WTC11 (cell line): ENCODE measurements around the gene CDH20. TPM values are rescaled to one million over a fixed set of nuclear protein-coding genes. Genes with fewer than 3 reads are reported as not detected.

Experiments used
- ATAC-seq: fragments of 200-7000 bp; cut with Tn5 transposase; 2 replicates; pipeline ENCODE4 v1.10.0; 2021; ENCODE audit warnings: mild to moderate bottlenecking, moderate library complexity
- CTCF ChIA-PET: fragments of 300-600 bp; sonication (Branson Sonifier 250); formaldehyde crosslinking; loops from one replicate; lab custom pipeline; 2021; ENCODE audit warnings: antibody characterized with exemption; lab: Charles Lee
- POLR2A ChIA-PET: fragments of 350-600 bp; sonication (Branson Sonifier 250); formaldehyde crosslinking; loops from one replicate; lab custom pipeline; 2021; ENCODE audit warnings: antibody characterized with exemption; lab: Charles Lee
- DNase-seq: peaks from one replicate; pipeline ENCODE4 v3.0.0; 2021; ENCODE audit warnings: low spot score
- H3K27ac Mint-ChIP-seq: 2 replicates; pipeline ENCODE4 v1.8.0; 2021; ENCODE audit warnings: mixed read lengths
- H3K27me3 Mint-ChIP-seq: 2 replicates; pipeline ENCODE4 v1.8.0; 2021; ENCODE audit warnings: low read depth, mild to moderate bottlenecking, moderate library complexity, mixed read lengths
- H3K36me3 Mint-ChIP-seq: 2 replicates; pipeline ENCODE4 v1.8.0; 2021; ENCODE audit warnings: mixed read lengths
- H3K4me1 Mint-ChIP-seq: 2 replicates; pipeline ENCODE4 v1.8.0; 2022; ENCODE audit warnings: mixed read lengths
- H3K4me3 Mint-ChIP-seq: 2 replicates; pipeline ENCODE4 v1.8.0; 2021; ENCODE audit warnings: mild to moderate bottlenecking, moderate library complexity, mixed read lengths
- H3K9me3 Mint-ChIP-seq: 2 replicates; pipeline ENCODE4 v1.8.0; 2021; ENCODE audit warnings: mixed read lengths
- E2F1 ChIP-seq: sonication (generic); formaldehyde crosslinking; IDR thresholded peaks from 2 replicates; pipeline ENCODE4 v1.8.0; 2022; ENCODE audit warnings: mild to moderate bottlenecking, missing genetic modification reagents
- FOXJ3 ChIP-seq: sonication (generic); formaldehyde crosslinking; IDR thresholded peaks from 2 replicates; pipeline ENCODE4 v1.9.0; 2021; ENCODE audit warnings: missing genetic modification reagents, mild to moderate bottlenecking, borderline replicate concordance
- GTF2I ChIP-seq: fragments of 250-450 bp; sonication (Bioruptor Pico); conservative IDR thresholded peaks from 2 replicates; pipeline ENCODE4 v1.4.0; 2021; ENCODE audit warnings: mild to moderate bottlenecking
- MAX ChIP-seq: sonication (generic); formaldehyde crosslinking; IDR thresholded peaks from 2 replicates; pipeline ENCODE4 v1.8.0; 2022; ENCODE audit warnings: mild to moderate bottlenecking, missing genetic modification reagents
- MXD4 ChIP-seq: fragments of 250-450 bp; sonication (Bioruptor Pico); IDR thresholded peaks from 2 replicates; pipeline ENCODE4 v1.8.0; 2021; ENCODE audit warnings: mild to moderate bottlenecking, moderate library complexity, borderline replicate concordance
- NFYB ChIP-seq: sonication (generic); formaldehyde crosslinking; conservative IDR thresholded peaks from 2 replicates; pipeline ENCODE4 v1.8.0; 2022; ENCODE audit warnings: low read depth, missing genetic modification reagents
- SP1 ChIP-seq: sonication (generic); formaldehyde crosslinking; conservative IDR thresholded peaks from 2 replicates; pipeline ENCODE4 v1.8.1; 2022; ENCODE audit warnings: missing genetic modification reagents
- TEAD1 ChIP-seq: sonication (generic); formaldehyde crosslinking; IDR thresholded peaks from 2 replicates; pipeline ENCODE4 v1.8.0; 2022; ENCODE audit warnings: mild to moderate bottlenecking, missing genetic modification reagents
- ZNF232 ChIP-seq: sonication (generic); formaldehyde crosslinking; IDR thresholded peaks from 2 replicates; pipeline ENCODE4 v1.8.0; 2022; ENCODE audit warnings: mild to moderate bottlenecking, missing genetic modification reagents
- ZNF671 ChIP-seq: fragments of 250-450 bp; sonication (Bioruptor Pico); IDR thresholded peaks from 2 replicates; pipeline ENCODE4 v1.8.0; 2021; ENCODE audit warnings: mild to moderate bottlenecking
- ZSCAN18 ChIP-seq: fragments of 250-450 bp; sonication (Bioruptor Pico); IDR thresholded peaks from 2 replicates; pipeline ENCODE4 v2.1.2; 2022; ENCODE audit warnings: mild to moderate bottlenecking, moderate library complexity
- total RNA-seq: library from RNA; stranded (reverse); gene quantifications from 3 replicates; pipeline ENCODE4 v1.2.3, GENCODE V29; 2021
- TF ChIP-seq, protein P1 (sequence below): sonication (generic); formaldehyde crosslinking; IDR thresholded peaks from 2 replicates; pipeline ENCODE4 v1.8.0; 2023; ENCODE audit warnings: mild to moderate bottlenecking, missing genetic modification reagents
- TF ChIP-seq, protein P2 (sequence below): sonication (generic); formaldehyde crosslinking; IDR thresholded peaks from 2 replicates; pipeline ENCODE4 v1.8.1; 2022; ENCODE audit warnings: mild to moderate bottlenecking, missing genetic modification reagents, moderate library complexity, borderline replicate concordance

The CDH20 gene
- total RNA-seq, 1 experiment from 2014 or later, result 0.39 TPM

DNA sequence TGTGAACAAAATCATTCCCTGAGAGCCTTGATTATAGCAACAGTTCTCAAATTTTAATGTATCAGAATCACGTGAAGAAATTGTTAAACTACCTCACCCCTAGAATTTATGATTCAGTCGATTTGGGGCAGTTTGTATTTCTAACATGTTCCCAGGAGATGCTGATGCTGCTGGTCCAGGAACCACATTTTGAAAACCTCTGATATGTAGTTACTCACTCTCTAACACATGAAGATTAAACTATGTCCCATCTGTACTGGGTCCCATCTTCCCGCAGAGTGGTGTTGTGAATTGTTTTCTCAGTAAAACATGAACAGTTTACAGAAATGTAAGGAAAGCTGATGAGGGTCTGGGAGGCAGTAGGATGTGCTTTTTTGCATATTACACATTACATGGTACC is 223.1 kb downstream of the CDH20 start (continued):
- TF ChIP-seq, protein P1, sequence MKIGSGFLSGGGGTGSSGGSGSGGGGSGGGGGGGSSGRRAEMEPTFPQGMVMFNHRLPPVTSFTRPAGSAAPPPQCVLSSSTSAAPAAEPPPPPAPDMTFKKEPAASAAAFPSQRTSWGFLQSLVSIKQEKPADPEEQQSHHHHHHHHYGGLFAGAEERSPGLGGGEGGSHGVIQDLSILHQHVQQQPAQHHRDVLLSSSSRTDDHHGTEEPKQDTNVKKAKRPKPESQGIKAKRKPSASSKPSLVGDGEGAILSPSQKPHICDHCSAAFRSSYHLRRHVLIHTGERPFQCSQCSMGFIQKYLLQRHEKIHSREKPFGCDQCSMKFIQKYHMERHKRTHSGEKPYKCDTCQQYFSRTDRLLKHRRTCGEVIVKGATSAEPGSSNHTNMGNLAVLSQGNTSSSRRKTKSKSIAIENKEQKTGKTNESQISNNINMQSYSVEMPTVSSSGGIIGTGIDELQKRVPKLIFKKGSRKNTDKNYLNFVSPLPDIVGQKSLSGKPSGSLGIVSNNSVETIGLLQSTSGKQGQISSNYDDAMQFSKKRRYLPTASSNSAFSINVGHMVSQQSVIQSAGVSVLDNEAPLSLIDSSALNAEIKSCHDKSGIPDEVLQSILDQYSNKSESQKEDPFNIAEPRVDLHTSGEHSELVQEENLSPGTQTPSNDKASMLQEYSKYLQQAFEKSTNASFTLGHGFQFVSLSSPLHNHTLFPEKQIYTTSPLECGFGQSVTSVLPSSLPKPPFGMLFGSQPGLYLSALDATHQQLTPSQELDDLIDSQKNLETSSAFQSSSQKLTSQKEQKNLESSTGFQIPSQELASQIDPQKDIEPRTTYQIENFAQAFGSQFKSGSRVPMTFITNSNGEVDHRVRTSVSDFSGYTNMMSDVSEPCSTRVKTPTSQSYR (CRISPR knock-in tag), result no peak
- TF ChIP-seq, all 79 proteins: peak for 0

DNA sequence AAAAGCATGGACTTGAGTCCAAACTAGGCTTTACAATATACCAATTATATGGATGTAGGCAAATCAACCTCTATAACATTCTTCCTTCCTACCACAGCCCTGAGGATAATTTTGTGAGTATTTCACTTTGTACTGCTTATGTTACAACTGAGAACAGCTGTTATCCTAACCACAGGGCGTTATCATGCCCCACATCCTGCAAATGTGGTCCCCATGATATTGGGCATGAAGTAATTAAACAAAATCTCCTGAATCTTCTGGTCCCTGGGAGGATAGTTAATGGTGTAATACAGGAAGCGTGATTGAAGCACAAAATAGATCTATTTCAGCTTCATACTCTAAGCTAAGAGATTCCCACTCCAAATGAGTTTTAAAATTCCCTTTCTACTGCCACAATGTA is 223.6 kb downstream of the CDH20 start:
- Mint-ChIP-seq H3K27me3 (no peaks in the 10 kb centered on the region; the same call in 1 of the 2 replicates), H3K9me3 (peaks cover 24% of the 10 kb centered on the region), H3K36me3 (no peaks in the 10 kb centered on the region), H3K27ac (no peak overlapping the region), H3K4me3 (no peak overlapping the region)
- ChIA-PET POLR2A (no interaction called here), CTCF (no interaction called here)
- no peak for ATAC-seq
- no peak for DNase-seq
- TF ChIP-seq FOXJ3 (CRISPR knock-in tag) (no peak), SP1 (CRISPR knock-in tag) (no peak), TEAD1 (no peak), ZNF232 (CRISPR knock-in tag) (no peak)
- TF ChIP-seq, all 79 proteins: peak for 0
- H3K4me1 Mint-ChIP-seq, result 0 out of 2 replicates have a peak, but pooled peaks cover 3% of the 10 kb centered on the region

GRCh38 chr18:61569176-61569892 is 236.1 kb downstream of the CDH20 start:
- Mint-ChIP-seq H3K9me3 (peaks cover 31% of the 10 kb centered on the region), H3K36me3 (peaks cover 5% of the 10 kb centered on the region; the same call in 1 of the 2 replicates), H3K4me3 (no peak overlapping the region), H3K27ac (peak overlapping the region; percentile 56; the same call in 1 of the 2 replicates), H3K4me1 (peaks cover 3% of the 10 kb centered on the region)
- ATAC-seq (peak; percentile 69), DNase-seq (no peak)
- POLR2A ChIA-PET, result no interaction called here
- TF ChIP-seq MAX (0 out of 2 replicates have a peak, but pooled peaks have one; percentile 55), GTF2I (CRISPR knock-in tag) (no peak)
- TF ChIP-seq, all 79 proteins: peak for 1
- CTCF ChIA-PET, result interaction anchor here (2.3 kb wide), 1 partner anchor 13 kb away, joined by 7 read pairs; no protein-coding TSS in a partner anchor
- no peaks in the 10 kb centered on the region for H3K27me3 Mint-ChIP-seq

GRCh38 chr18:61570070-61570469 is 236.8 kb downstream of the CDH20 start:
- Mint-ChIP-seq H3K27ac (no peak overlapping the region), H3K4me1 (peaks cover 3% of the 10 kb centered on the region)
- no peak for DNase-seq
- TF ChIP-seq E2F1 (CRISPR knock-in tag) (no peak), FOXJ3 (CRISPR knock-in tag) (no peak), NFYB (CRISPR knock-in tag) (no peak), ZNF671 (CRISPR knock-in tag) (no peak), ZSCAN18 (CRISPR knock-in tag) (no peak), MXD4 (CRISPR knock-in tag) (no peak)
- TF ChIP-seq, protein P2, sequence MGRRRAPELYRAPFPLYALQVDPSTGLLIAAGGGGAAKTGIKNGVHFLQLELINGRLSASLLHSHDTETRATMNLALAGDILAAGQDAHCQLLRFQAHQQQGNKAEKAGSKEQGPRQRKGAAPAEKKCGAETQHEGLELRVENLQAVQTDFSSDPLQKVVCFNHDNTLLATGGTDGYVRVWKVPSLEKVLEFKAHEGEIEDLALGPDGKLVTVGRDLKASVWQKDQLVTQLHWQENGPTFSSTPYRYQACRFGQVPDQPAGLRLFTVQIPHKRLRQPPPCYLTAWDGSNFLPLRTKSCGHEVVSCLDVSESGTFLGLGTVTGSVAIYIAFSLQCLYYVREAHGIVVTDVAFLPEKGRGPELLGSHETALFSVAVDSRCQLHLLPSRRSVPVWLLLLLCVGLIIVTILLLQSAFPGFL (CRISPR knock-in tag), result no peak
- TF ChIP-seq, all 79 proteins: peak for 0
- ATAC-seq, result no peak
- ChIA-PET CTCF (interaction anchor here (2.3 kb wide), 1 partner anchor 12 kb away, joined by 7 read pairs; no protein-coding TSS in a partner anchor), POLR2A (no interaction called here)
- H3K9me3 Mint-ChIP-seq, result peaks cover 33% of the 10 kb centered on the region
- H3K4me3 Mint-ChIP-seq, result no peak overlapping the region
- H3K27me3 Mint-ChIP-seq, result no peaks in the 10 kb centered on the region
- H3K36me3 Mint-ChIP-seq, result peaks cover 5% of the 10 kb centered on the region; the same call in 1 of the 2 replicates
